ENCODE results near the gene OR10G6. TPM values are rescaled to one million over a fixed set of nuclear protein-coding genes. Genes with fewer than 3 reads are reported as not detected.
A peak's percentile ranks its signal among the peaks of the same experiment; 100 is the strongest.
"Not testable (repeated sequence)": the region's sequence is repeated elsewhere in the genome, so short reads cannot be mapped to it uniquely, and the experiment has no call there.

The OR10G6 gene
- total RNA-seq, 2 donors from 2014 or later: not detected

- Mint-ChIP-seq H3K4me1 (peaks cover 9% of the 10 kb centered on the region), H3K27me3 (ENCODE audit: insufficient read depth) (no peaks in the 10 kb centered on the region), H3K36me3 (ENCODE audit: low read depth) (no peaks in the 10 kb centered on the region), H3K27ac (no peak overlapping the region), H3K4me3 (no peak overlapping the region), H3K9me3 (no peaks in the 10 kb centered on the region)
- TF ChIP-seq CTCF (conservative IDR thresholded peaks at IDR 0.05): no peak
- Histone ChIP-seq H3K4me3 (ENCODE audit: low read length) (no peak overlapping the region), H3K27me3 (ENCODE audit: control insufficient read depth, insufficient read depth, low read length, poor library complexity, severe bottlenecking) (no peaks in the 10 kb centered on the region), H3K9ac (ENCODE audit: extremely low read depth, low read length, poor library complexity, severe bottlenecking) (no peak overlapping the region), H3K9me3 (ENCODE audit: control insufficient read depth, low read length) (no peaks in the 10 kb centered on the region), H3K36me3 (ENCODE audit: control insufficient read depth, insufficient read depth, low read length) (no peaks in the 10 kb centered on the region), H3K27ac (ENCODE audit: low read depth, low read length) (no peak overlapping the region), H3K4me1 (ENCODE audit: control insufficient read depth, insufficient read depth, low read length) (no peaks in the 10 kb centered on the region)
- 92 to 93% methylated on average over 9 of the region's 9 CpGs for whole genome bisulfite sequencing, 2 experiments (ENCODE audit: insufficient coverage in 1 of 2, insufficient read length in 1 of 2)
- peak; percentile 51 for DNase-seq
Observed at GRCh38 chr11:124039557-124039956, 44.6 kb upstream of the OR10G6 start.

DNA sequence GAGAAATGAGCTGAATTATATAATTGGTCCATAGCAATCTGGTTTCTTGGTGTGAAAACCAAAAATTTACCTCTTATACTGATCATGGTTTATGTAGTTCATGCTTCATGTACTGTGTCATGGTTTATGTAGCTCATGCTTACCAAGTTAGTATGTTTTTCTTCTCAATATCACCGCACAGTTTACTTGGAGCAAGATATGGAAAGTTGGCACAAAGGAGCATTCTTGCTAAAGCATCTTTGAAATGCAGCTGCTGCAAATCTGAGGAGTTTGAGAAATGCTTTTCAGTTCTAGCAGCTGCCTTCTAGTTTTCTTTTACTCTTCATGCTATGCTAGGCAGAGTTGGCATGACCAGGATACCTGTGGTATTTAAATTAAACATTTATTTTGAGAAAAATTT is 41.7 kb upstream of the OR10G6 start:
- no peak for TF ChIP-seq CTCF (conservative IDR thresholded peaks at IDR 0.05)
- H3K9ac ChIP-seq (ENCODE audit: extremely low read depth, low read length, poor library complexity, severe bottlenecking): no peak overlapping the region
- Mint-ChIP-seq H3K36me3 (ENCODE audit: low read depth) (no peaks in the 10 kb centered on the region), H3K4me1 (peaks cover 4% of the 10 kb centered on the region), H3K27me3 (ENCODE audit: insufficient read depth) (no peaks in the 10 kb centered on the region), H3K9me3 (no peaks in the 10 kb centered on the region), H3K4me3 (no peak overlapping the region), H3K27ac (no peak overlapping the region)
- no peak overlapping the region for H3K27ac ChIP-seq (ENCODE audit: low read depth, low read length)
- DNase-seq: no peak
- no peaks in the 10 kb centered on the region for H3K36me3 ChIP-seq (ENCODE audit: control insufficient read depth, insufficient read depth, low read length)
- no peaks in the 10 kb centered on the region for H3K4me1 ChIP-seq (ENCODE audit: control insufficient read depth, insufficient read depth, low read length)
- H3K9me3 ChIP-seq (ENCODE audit: control insufficient read depth, low read length): no peaks in the 10 kb centered on the region
- H3K27me3 ChIP-seq (ENCODE audit: control insufficient read depth, insufficient read depth, low read length, poor library complexity, severe bottlenecking): no peaks in the 10 kb centered on the region
- 97 to 100% methylated on average over 1 of the region's 1 CpG for WGBS, 2 experiments (ENCODE audit: insufficient coverage in 1 of 2, insufficient read length in 1 of 2)
- no peak overlapping the region for H3K4me3 ChIP-seq (ENCODE audit: low read length)

DNA sequence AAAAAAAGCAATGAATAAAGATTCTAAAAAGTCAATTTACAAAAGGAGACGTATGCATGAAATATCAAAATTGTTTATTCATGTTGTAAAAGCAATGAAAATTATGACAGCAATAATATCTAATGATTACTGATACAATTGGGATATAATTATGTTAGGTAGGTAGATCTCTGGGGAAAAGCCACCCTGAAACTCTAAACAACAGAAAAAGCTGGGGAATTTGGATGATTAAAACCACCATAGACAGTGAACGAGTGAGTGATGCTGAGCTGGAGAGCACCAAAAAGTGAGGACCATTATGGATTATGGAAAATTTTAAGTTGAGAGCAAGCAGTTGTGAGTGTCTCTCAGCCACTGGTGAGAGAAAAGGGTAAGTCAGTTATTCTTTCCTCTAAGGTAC is 31.5 kb upstream of the OR10G6 start, which contains the start of gene OR10G8:
Gene OR10G8, plus strand, starts transcription at position 301 of the 400 bp plus-strand sequence. CDS start 2,825 bp downstream, outside the sequence.
- Histone ChIP-seq H3K4me1 (ENCODE audit: control insufficient read depth, insufficient read depth, low read length) (no peaks in the 10 kb centered on the region), H3K9me3 (ENCODE audit: control insufficient read depth, low read length) (no peaks in the 10 kb centered on the region), H3K27ac (ENCODE audit: low read depth, low read length) (no peak within 1 kb of the TSS), H3K36me3 (ENCODE audit: control insufficient read depth, insufficient read depth, low read length) (no peaks in the 10 kb centered on the region), H3K27me3 (ENCODE audit: control insufficient read depth, insufficient read depth, low read length, poor library complexity, severe bottlenecking) (no peaks in the 10 kb centered on the region), H3K9ac (ENCODE audit: extremely low read depth, low read length, poor library complexity, severe bottlenecking) (no peak within 1 kb of the TSS), H3K4me3 (ENCODE audit: low read length) (no peak within 1 kb of the TSS)
- H3K36me3 Mint-ChIP-seq (ENCODE audit: low read depth): no peaks in the 10 kb centered on the region
- H3K27ac Mint-ChIP-seq: no peak within 1 kb of the TSS
- TF ChIP-seq CTCF (conservative IDR thresholded peaks at IDR 0.05): no peak
- peaks cover 12% of the 10 kb centered on the region for H3K4me1 Mint-ChIP-seq
- H3K9me3 Mint-ChIP-seq: no peaks in the 10 kb centered on the region
- H3K4me3 Mint-ChIP-seq: no peak within 1 kb of the TSS
- no peak for DNase-seq
- H3K27me3 Mint-ChIP-seq (ENCODE audit: insufficient read depth): peaks cover 2% of the 10 kb centered on the region
- WGBS, 2 experiments (ENCODE audit: insufficient coverage in 1 of 2, insufficient read length in 1 of 2): 80 to 88% methylated on average over 1 of the region's 2 CpGs

DNA sequence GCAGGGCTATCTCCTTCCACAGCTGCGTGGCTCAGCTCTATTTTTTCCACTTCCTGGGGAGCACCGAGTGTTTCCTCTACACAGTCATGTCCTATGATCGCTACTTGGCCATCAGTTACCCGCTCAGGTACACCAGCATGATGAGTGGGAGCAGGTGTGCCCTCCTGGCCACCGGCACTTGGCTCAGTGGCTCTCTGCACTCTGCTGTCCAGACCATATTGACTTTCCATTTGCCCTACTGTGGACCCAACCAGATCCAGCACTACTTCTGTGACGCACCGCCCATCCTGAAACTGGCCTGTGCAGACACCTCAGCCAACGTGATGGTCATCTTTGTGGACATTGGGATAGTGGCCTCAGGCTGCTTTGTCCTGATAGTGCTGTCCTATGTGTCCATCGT is 20.9 kb upstream of the OR10G6 start:
- not testable (repeated sequence) for H3K9me3 Mint-ChIP-seq; H3K36me3 ChIP-seq (ENCODE audit: control insufficient read depth, insufficient read depth, low read length); H3K4me1 Mint-ChIP-seq; H3K27ac Mint-ChIP-seq; H3K4me3 ChIP-seq (ENCODE audit: low read length); H3K27ac ChIP-seq (ENCODE audit: low read depth, low read length); H3K9me3 ChIP-seq (ENCODE audit: control insufficient read depth, low read length); H3K4me3 Mint-ChIP-seq; H3K9ac ChIP-seq (ENCODE audit: extremely low read depth, low read length, poor library complexity, severe bottlenecking); H3K36me3 Mint-ChIP-seq (ENCODE audit: low read depth); H3K27me3 ChIP-seq (ENCODE audit: control insufficient read depth, insufficient read depth, low read length, poor library complexity, severe bottlenecking); H3K27me3 Mint-ChIP-seq (ENCODE audit: insufficient read depth); H3K4me1 ChIP-seq (ENCODE audit: control insufficient read depth, insufficient read depth, low read length); DNase-seq
- WGBS, 2 experiments (ENCODE audit: insufficient coverage in 1 of 2, insufficient read length in 1 of 2): 97 to 100% methylated on average over 2 to 5 of the region's 9 CpGs
